VCaP (cell line): ENCODE measurements around the gene KIF6.

ENCODE experiments used
- H3K27ac ChIP-seq: fragments of 450-650 bp; 2 replicates; pipeline ENCODE4 v1.5.1; 2017
- CTCF ChIP-seq: fragments of 450-650 bp; conservative IDR thresholded peaks from 2 replicates; pipeline ENCODE4 v1.5.1; 2017; ENCODE audit warnings: mild to moderate bottlenecking, moderate library complexity

Gene KIF6

GRCh38 chr6:39350723-39351505 lies 374.3 kb downstream of the KIF6 start:
- H3K27ac ChIP-seq: no peak overlapping the region
- TF ChIP-seq CTCF: no peak

- H3K27ac ChIP-seq: no peak overlapping the region
- no peak for TF ChIP-seq CTCF
Observed at GRCh38 chr6:39348740-39349139, 376.5 kb downstream of the KIF6 start.

GRCh38 chr6:39347906-39348585 lies 377.2 kb downstream of the KIF6 start:
- TF ChIP-seq CTCF: peak; percentile 88
- H3K27ac ChIP-seq: no peak overlapping the region

GRCh38 chr6:39347206-39347605 lies 378.0 kb downstream of the KIF6 start:
- no peak for TF ChIP-seq CTCF
- no peak overlapping the region for H3K27ac ChIP-seq

- H3K27ac ChIP-seq: no peak overlapping the region
- no peak for TF ChIP-seq CTCF
Observed at GRCh38 chr6:39344821-39345280, 380.4 kb downstream of the KIF6 start.

- no peak overlapping the region for H3K27ac ChIP-seq
- TF ChIP-seq CTCF: no peak
Observed at GRCh38 chr6:39343396-39343870, 381.8 kb downstream of the KIF6 start.

GRCh38 chr6:39342692-39343395 lies 382.4 kb downstream of the KIF6 start:
- no peak overlapping the region for H3K27ac ChIP-seq
- TF ChIP-seq CTCF: no peak
